Cardiac fibroblast (primary cell): ENCODE results near the gene CTSW.
"Not testable (repeated sequence)": the region's sequence is repeated elsewhere in the genome, so short reads cannot be mapped to it uniquely, and the experiment has no call there.

Source experiments
- DNase-seq, 2 donors: peaks; one replicate each; pipeline versions ENCODE4 v3.0.0 to v3.0.0-alpha.2; 2010; ENCODE audit warnings: low read depth in 2 of 2
- H3K4me3 ChIP-seq, 2 donors: replicated peaks in 1 of 2; 1 replicate in 1 of 2; 2 replicates in 1 of 2; pipeline ENCODE4 v1.5.1; 2011; ENCODE audit warnings: low read depth in 2 of 2, low read length in 2 of 2, mild to moderate bottlenecking in 2 of 2, moderate library complexity in 1 of 2
- CTCF ChIP-seq: IDR thresholded peaks from one replicate; pipeline ENCODE4 v1.5.1; 2011; ENCODE audit warnings: low read depth, mild to moderate bottlenecking, low read length, inconsistent platforms

CTSW gene

GRCh38 chr11:65847746-65848145, 31.9 kb upstream of the CTSW start:
- H3K4me3 ChIP-seq, result no peak overlapping the region
- TF ChIP-seq CTCF, result no peak
- DNase-seq, result no peak

GRCh38 chr11:65848693-65849092, 30.9 kb upstream of the CTSW start:
- DNase-seq, H3K4me3 ChIP-seq: not testable (repeated sequence)

- no peak for DNase-seq
- no peak overlapping the region for H3K4me3 ChIP-seq
Measured at GRCh38 chr11:65849366-65849765, 30.3 kb upstream of the CTSW start.

GRCh38 chr11:65849771-65850216, 29.8 kb upstream of the CTSW start:
- H3K4me3 ChIP-seq, result no peak overlapping the region
- no peak for DNase-seq
- no peak for TF ChIP-seq CTCF

More at GRCh38 chr11:65849366-65849765, 30.3 kb upstream of the CTSW start:
- TF ChIP-seq CTCF, result no peak

- no peak for TF ChIP-seq CTCF
- no peak overlapping the region for H3K4me3 ChIP-seq
- no peak for DNase-seq
Measured at GRCh38 chr11:65850217-65851082, 29.2 kb upstream of the CTSW start.

- TF ChIP-seq CTCF, result peak; percentile 62
- peak in 1 of 2 donors; percentile 51 for DNase-seq
- H3K4me3 ChIP-seq, result no peak overlapping the region
Measured at GRCh38 chr11:65851083-65851579, 28.5 kb upstream of the CTSW start.

- no peak for DNase-seq
- no peak for TF ChIP-seq CTCF
- H3K4me3 ChIP-seq, result no peak overlapping the region
Measured at GRCh38 chr11:65851811-65852507, 27.7 kb upstream of the CTSW start.
